NCI-H187 treated with DMSO at 0.1 percent for 48 hours (cell line): ENCODE data around the gene NDRG2.
A peak's percentile ranks its signal among the peaks of the same experiment; 100 is the strongest.
"Not testable (repeated sequence)": the region's sequence is repeated elsewhere in the genome, so short reads cannot be mapped to it uniquely, and the experiment has no call there.

Experiments used
- DNase-seq: peaks from one replicate; lab custom pipeline; 2025; lab: John Stamatoyannopoulos, UW

Gene NDRG2

DNA sequence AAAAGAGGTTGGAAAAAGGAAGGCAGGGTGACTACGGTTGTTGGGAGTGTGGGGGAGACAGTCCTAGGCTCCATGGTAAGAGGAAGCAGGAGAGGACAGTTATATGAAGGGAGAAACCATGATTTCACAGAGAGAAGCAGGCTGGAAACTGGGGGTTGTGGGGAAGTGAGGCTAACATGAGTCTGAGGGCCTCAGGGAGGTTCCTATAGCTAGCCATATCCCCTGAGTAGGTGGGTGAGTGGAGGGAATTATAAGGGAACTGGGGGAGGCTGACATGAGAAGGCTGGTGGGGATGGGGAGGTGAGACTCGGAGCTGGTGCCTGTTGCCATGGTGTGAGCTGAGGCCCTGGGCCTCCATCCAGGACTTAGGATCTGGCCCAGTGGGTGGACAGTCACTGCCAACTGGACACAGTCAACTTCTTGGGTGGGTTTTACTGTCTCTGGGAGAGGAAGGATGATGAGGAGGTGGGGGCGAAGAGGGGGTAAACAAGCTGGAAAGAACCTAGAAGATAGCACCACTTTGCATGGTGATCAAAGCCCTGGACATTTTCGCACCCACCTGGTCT, 8.4 kb upstream of the NDRG2 start:
- no peak for DNase-seq

DNA sequence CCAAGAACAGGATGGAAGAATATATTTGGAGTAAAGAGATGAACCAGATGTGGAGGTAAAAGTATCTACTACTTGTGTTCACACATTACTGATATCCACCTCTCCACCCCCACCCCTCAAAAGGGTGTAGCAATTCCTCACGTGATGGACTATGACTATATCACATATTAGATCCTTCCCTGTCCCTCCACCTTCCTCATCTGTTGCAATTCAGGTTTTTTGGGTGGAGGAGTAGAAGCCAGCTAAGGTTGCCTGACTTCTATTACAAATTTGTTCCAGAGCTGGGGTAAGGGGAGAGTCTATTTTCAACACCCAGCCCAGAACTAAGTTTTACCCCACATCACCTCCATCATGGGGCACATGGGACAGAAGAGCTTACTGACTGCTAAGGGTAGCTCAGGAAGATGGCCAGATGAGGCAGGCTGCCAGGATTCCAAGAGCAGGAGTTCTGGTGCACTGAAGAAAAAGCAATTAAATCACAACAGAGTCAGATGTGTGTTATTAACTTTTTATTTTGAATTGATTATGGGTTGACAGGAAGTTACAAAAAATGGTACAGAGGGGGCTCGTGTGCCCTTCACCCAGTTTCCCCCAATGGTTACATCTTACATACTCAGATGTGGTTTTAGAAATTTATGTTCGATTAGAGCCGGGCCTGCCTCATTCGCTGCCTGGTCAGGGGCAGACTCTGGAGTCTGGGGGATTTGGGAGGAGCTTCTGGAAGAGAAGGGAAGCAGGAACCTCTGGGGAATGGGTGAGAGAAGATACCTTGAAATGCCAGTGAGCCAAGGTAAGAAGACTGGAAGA, 7.7 kb upstream of the NDRG2 start:
- DNase-seq, result no peak

DNA sequence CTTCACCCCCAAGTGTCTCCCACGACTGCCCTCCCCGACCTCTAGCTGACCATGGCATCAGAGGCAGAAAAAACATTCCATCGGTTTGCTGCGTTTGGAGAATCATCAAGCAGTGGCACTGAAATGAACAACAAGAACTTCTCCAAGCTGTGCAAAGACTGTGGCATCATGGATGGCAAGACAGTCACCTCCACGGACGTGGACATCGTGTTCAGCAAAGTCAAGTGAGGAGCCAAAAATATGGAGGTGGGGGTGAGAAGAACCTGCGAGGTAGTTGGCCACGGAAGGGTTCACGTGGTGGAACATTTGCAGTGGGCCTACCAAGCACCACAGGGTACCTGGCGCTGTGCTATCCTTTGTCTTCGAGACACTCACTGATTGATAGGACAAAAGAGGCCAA, 5.7 kb upstream of the NDRG2 start:
- no peak for DNase-seq

DNA sequence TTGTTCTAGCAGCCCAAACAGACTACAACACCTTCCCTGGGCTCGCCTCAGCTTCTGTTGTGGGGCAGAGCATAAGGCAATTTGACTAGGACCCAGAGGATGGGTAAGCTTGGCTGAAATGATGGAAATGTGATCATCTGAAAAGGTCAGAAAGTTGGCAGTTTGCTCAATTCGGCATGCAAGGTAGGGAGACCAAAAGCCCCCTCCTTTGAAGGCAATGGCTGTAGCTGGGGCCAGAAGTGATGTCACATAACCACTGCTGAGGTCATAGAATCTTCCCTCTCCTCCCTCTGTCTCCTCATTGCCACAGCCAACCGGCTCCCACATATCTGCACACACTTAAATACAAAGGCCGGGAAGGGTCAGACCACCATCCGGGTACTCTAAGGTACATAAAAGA, 5.1 kb upstream of the NDRG2 start, which contains the start of gene TPPP2:
Gene TPPP2, plus strand, starts transcription at position 301 of the 400 bp plus-strand sequence. CDS start 365 bp downstream, outside the sequence.
- no peak for DNase-seq

DNA sequence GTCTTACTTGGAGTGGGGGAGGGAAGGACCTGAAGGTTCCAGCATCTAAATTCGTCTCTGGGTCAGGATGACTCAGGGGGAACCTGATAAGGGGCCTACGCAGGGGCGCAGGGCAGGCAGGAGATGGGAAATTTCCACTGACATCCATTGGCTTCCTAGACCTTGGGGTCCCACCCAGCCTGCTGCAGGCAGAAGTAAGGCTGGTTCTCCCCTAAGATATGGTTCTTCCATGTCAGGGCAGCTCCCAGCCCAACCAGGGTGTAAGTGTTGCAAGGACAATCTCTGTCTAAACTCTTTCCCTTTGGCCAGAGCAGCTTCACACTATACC, 2.1 kb upstream of the NDRG2 start:
- DNase-seq, result no peak

DNA sequence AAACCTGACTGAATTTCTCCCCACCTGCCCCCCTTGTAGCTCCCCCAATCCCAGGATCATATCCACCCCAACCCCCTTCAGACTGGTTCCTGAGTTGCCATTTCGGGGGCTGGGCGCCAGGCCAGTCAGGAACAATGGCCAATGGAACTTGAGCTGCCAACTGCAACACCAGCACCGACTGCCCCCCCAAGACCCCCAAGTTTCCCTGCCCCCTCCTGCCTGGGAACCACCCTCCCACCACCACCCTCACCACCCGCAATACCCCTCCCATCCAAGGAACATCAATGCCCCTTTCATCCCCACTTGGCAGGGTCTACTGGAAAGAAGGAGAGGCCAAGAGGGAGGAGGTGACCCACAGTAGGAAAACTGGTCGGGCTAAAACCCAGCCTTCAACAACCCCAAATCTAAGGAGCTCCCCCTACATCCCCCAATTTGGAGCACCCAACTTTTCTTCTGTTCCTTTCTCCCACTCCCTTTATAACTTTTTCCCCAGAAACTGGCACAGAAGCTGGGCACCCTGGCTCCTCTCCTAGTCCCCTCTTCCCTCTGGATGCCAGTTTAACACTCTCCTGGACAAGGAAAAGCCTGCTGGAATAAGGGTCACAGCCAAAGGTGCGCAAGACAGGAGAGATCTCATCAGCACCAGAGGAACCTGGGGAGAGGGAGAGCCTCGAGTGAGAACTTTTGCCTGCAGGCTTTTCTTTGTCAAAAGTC, 1.6 kb upstream of the NDRG2 start:
- DNase-seq, result no peak

DNA sequence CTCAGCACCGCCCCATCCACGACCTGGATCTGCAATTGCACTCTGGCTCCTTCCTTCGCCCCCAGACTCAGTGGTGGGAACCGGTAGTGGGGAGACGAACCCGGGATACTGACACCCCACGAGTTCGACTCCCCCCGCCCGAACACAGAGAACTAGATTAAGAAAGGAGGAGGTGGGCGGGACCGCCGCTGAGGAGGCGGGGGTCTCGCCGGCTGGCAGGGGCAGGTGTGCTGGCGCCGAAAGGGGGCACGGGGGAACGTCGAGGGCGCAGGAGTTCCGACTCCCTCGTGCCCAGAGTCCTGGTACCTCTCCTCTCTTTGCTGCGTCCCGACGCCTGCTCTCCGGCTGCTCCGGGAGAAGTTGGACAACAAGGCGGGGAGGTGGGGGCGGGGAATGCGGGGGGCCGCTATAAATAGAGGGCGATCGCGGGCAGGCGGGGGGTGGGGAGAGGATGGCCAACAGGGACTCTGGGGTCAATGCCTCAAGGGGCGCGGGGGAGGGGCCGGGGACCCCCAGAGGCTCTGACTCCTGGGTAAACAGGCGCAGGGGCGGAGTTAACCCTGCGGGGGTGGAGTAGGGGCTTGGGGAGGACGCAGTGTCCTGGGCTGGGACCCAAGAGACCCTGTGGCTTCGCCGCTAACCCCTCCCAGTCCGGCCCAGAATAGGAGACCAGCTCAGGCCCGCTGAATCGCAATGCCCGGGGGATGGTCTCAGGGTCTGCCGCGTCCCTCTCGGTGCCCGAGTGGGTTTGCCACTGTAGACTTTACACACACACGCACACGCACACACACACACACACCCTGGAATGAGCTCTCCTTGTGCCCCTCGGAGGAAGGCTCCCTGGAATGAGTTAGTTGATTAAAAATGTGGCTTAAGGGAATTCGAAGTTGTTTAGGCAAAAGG, 761 bp upstream of the NDRG2 start:
- DNase-seq, result no peak

DNA sequence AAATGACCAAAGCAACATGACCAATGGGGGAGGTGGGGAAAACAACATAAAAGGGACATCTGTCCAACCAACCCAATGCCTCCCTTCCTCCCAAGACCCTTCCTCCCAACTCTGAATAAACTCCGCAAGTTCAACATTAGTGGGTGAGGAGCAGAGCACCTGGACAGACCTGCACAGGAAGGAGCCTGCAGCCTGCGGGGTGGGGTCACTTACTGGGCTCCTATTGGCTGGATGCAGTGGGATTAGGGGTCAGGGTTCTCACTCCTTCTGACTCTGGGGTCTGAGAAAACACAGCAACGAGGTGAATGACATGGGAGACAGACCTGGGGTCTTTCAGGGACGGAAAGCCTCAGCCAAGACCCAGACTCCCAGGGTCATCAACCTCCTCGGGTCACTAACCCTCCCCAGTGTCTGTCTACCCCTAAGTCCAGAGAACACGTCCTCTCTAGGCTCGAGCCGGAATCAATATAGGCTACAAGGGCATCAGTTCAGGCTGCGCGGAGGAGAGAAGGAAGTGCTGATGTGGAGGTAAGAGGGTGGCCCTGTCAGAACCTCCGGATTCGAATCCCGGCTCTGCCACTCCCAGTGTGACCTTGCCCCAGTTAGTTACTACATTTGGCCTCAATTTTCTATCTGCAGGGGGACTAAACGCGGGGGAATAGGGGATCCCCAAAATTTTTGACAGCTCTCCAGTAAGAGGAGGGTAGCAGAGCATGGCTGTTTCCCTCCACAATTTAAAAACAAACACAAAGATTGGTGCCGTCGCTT, 860 bp downstream of the NDRG2 start:
- no peak for DNase-seq

DNA sequence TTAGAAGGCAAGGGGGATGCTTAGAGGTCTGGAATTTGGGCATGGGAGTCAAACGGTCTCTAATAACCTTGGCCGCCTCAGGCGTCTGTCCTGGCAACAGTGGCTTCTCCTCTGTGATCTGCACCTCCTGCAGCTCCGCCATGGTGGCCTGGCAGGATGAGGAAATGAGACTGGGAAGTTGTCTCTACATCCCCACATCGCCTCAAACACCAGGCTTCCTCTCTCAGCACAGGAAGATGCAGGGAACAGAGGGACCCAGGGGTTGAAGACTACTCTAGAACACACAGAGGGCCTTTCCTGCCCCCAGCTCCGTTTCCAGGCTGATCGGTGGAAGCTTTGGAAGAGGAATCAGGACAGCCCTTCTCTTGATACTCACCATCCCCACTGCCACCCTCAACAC, 1.7 kb downstream of the NDRG2 start:
- DNase-seq, result no peak

DNA sequence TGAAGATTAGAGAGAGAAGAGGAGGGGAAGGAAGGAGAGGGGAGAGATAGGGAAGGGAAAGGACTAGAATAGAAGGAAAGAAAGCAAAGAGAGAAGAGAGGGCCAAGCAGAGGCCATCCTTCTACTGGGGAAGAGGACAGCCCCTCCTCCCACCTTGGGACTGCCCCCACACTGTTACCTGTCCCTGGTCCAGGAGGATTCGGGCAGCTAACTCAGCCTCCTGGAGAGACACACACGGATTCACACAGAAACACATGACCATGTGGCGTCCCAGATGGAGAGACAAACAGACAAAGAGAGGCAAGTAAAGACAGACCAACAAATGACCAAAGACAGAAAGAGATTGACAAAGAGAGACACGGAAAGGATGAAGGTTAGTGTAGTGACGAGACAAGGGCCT, 2.2 kb downstream of the NDRG2 start:
- no peak for DNase-seq

DNA sequence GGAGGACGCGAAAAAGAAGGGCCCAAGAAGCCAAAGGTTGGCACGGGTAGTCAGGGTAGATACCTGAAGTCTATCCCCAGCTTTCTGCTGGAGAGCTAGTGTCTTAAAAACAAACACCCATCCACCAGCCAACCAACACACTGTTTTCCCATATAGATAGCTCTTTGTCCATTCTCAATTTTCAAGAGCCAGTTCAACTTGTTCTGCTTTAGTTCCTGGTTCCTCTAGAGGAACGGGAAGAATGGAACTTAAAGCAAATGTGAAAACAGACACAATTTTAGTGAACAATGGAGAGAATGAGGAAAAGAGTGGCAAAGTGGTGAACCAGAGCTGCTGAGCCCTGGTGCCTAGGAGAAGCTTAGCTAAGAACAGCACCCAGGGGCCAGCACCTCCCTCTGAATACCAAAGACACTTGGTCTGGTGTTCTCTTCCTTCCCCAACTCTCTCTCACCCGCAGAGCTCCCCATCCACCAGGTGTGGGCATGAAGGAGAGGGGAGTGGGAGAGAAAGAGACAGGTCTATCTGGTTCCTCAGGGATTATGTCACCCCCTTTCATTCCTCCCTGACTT, 3.8 kb downstream of the NDRG2 start:
- DNase-seq, result no peak

DNA sequence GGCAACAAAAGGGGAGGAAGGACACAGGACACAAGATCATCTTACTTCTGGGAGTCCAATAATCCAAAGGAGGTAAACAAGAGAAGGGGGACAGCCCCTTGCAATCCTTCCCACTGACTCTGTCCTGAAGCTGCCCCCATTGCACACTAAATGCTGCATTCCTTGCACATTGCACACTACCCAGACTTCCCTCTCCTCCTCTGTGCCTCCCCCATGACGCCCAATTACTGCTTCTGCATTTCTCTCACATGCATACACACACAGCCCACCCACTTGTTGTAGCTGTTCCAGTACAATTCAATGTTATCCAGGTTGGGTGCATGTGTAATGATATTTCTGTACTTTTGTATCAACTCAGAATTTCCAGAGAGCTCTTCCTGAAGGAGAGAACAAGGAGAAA, 5.5 kb downstream of the NDRG2 start:
- no peak for DNase-seq

DNA sequence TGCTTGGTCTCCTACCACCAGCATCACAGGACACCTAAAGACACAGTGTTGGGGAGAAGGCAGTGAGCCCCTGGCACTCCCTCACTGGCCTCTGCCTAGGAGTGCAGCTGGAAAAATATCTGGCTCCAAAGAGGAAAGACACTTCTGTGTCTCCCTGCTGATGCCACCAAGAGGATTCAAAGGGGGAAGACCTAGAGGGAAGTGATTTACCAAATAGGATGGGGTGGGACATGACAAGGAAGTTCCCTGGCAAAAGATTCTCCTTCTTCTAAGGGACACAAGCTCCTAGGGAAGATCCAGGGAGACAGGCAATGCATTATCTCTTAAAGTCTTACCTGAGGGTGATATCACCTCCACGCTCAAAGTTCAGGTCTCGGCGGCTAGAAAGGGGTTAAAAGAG, 6.1 kb downstream of the NDRG2 start:
- no peak for DNase-seq

DNA sequence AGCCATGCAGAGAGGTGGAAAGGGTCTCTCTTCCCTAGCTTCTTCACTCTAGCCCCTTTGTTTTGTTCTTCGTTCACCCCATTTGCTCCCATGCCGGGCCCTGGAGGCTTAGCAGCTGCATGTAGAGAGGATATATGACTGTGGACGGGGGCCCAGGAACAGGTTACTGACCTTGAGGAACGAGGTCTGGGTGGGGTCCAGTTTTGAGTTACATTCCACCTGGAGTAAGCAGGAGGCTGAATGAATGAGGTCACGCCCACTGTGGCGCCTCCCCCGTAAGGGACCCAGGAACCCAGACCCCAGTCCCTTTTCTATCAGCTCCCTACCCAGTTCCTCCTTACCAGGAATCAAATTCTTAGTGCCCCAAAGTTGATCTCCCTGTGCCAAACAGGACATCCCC, 6.6 kb downstream of the NDRG2 start:
- DNase-seq, result no peak

DNA sequence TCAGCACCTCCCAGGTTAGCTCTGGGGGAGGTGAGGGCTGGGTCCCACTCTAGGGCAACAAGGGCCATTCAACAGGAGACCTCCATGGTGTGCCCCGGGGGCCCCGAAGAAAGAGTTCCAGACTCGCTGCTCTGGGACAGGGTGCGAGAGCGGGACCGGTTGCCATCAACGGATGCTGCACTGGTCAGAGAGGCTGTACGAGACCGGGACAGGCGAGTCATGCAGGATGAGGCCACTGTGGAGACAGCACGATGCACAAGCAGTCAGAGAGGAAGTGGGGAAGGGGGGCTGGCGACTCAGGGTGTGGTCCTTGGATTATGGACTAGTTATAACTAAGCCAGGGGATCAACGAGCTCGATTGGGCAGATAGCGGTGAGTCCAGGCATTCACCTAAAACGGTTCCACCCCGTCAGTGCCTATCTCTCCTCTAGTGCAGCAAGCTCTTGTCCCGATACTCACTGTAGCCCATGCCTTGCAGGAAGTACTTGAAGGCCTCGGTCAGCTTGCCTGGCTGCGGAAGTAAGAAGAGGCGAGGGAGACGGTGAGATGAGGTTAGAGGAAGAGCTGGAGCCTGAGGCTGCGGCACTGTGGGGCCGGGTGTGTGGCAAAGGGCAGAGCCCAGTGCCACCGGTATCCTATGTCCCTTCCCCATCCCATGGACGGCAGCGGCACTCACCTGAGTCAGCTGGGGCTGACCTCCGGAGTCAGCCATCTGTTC, 7.2 kb downstream of the NDRG2 start:
- no peak for DNase-seq

DNA sequence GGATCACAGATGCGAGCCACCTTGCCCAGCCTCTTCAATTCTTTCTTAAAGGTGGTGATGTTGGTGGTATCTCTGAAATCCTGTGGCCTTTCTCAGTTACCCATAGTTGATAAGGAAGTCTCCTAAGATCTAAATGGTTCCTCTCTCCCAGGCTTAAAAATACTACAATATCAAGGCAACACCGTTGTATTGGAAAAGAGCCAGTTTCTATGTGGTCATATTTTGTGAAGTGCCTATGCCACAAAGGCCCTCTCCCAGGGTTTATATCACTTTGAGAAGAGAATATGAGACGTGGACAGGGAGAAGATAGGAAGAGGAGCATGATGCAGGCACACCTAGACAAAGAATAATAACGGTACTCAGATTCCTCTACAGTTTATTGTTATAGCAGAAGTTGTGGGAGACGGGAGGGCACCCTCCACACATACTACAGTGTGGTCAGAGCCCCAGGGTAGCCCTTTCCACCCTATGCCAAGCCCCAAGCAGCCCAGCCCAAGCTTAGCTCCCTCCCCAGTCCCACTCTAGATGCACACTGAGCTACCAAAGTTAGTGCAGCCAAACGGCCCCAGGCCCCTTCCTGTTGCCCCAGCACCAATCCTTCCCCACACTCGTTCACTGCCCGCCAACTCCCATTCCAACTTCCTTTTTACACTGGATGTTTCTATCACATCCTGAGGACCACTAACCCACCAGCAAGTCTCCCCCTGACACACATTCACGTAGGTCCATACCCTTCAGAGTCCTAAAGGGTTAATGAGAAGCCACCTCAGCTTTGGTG, 8.3 kb downstream of the NDRG2 start:
- no peak for DNase-seq

DNA sequence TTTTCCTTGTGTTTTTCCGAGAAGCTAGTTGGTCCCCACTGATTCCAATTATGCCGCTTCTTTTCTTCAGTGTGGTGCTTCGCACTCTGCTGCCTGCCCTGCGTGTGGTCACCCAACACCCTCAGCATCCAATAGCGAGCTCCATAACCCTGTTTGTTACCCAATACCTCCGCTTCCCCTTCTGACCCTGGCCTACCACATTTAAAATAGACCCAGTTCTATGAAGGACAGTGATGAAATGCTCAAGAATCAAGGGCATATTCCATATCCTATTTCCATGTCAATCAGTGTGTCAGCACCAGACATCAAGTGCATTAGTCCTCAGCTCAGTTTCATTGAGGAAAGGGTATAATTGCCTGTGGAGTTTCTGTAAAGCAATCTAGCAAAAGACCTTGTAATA, 9.5 kb downstream of the NDRG2 start:
- DNase-seq, result no peak

DNA sequence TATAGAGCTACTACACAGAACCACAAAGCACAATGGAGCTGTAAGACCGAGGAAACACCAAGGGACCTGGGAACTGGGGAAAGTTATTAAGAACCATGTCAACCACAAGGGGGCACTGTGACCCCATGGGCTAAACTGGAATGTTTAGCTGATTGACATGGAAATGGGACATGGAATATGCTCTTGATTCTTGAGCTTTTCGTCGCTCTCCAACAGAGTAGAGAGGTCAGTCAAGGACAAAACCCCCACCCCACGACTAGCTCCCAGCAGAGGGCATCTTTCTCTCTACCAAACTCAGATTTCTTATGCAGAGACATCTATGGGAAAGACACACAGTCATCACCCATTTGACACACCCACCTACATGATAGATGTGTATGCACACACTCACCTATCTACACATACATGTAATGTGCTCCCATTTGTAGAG, 10.1 kb downstream of the NDRG2 start:
- DNase-seq, result peak; percentile 66

DNA sequence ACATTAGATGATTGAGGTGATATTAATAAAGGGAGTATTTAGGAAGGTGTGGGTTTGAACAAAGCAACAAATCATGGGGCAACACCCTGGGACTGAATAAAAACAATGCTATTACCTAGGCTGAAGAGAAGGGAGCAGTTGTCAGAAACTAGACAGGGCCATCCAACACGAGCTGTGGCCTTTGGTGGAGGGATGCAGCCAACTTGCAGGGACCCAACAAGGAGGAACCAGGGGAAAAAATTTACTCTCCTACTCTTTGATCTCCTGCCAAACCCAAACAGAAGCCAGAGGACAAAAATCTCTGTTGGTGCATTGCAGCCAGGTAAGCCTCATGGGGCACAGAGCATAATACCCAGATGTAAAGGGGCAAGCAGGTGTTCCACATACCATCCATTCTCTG, 13.7 kb downstream of the NDRG2 start:
- DNase-seq, result no peak

DNA sequence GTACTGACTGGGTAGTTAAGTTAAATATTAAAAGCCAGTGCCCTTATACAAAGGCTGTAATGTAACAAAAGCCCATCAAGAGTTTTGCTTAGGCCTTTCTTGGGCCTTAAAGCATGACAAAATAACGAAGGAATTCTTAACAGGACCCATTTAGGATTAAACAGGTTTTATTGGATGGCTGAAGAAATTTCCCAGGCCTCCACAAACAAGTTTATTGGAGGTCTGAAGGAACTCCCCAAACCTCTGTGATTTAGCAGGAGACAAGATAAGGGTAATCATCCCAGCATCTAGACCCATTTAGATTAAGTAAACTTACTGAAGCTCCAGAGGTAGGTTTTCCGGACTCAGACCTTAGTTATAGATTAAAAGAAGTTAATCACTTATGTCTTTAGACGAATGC, 15.1 kb downstream of the NDRG2 start:
- DNase-seq, result not testable (repeated sequence)
